Measurements from ENCODE around the gene TPBGL. TPM values are rescaled to one million over a fixed set of nuclear protein-coding genes. Genes with fewer than 3 reads are reported as not detected.

TPBGL gene
- total RNA-seq, 2 experiments from 2014 or later: 0.18 to 0.20 TPM

GRCh38 chr11:75286826-75287465 is 46.4 kb downstream of the TPBGL start:
- ChIA-PET POLR2A (interaction anchor here (1.0 kb wide), 1 partner anchor 85 kb away, joined by 3 read pairs; no protein-coding TSS in a partner anchor), CTCF (interaction anchor here (1.0 kb wide), 1 partner anchor 86 kb away, joined by 3 read pairs; no protein-coding TSS in a partner anchor)
- H3K27me3 Mint-ChIP-seq: no peaks in the 10 kb centered on the region
- no peak overlapping the region for H3K4me3 Mint-ChIP-seq
- no peaks in the 10 kb centered on the region for H3K9me3 Mint-ChIP-seq
- no peak for TF ChIP-seq CTCF (IDR thresholded peaks at IDR 0.05)
- H3K27ac Mint-ChIP-seq: no peak overlapping the region
- intact Hi-C loops (cut with micrococcal nuclease): no loop called here
- H3K4me1 Mint-ChIP-seq (ENCODE audit: low read depth): no peaks in the 10 kb centered on the region
- no peaks in the 10 kb centered on the region for H3K36me3 Mint-ChIP-seq (ENCODE audit: low read depth)
- ATAC-seq (no peak), DNase-seq (no peak)

GRCh38 chr11:75287579-75287978 is 47.0 kb downstream of the TPBGL start:
- no peaks in the 10 kb centered on the region for H3K27me3 Mint-ChIP-seq
- H3K9me3 Mint-ChIP-seq: no peaks in the 10 kb centered on the region
- TF ChIP-seq CTCF (IDR thresholded peaks at IDR 0.05): no peak
- ChIA-PET CTCF (interaction anchor here (1.0 kb wide), 1 partner anchor 85 kb away, joined by 3 read pairs; no protein-coding TSS in a partner anchor), POLR2A (interaction anchor here (1.0 to 1.4 kb wide), 2 partner anchors 84 to 85 kb away, joined by 3 read pairs; no protein-coding TSS in a partner anchor)
- ATAC-seq: no peak
- H3K4me1 Mint-ChIP-seq (ENCODE audit: low read depth): no peaks in the 10 kb centered on the region
- H3K36me3 Mint-ChIP-seq (ENCODE audit: low read depth): no peaks in the 10 kb centered on the region
- H3K27ac Mint-ChIP-seq: no peak overlapping the region
- no peak overlapping the region for H3K4me3 Mint-ChIP-seq
- intact Hi-C loops (cut with micrococcal nuclease): no loop called here
- DNase-seq: no peak

GRCh38 chr11:75289511-75289760 is 48.9 kb downstream of the TPBGL start:
- H3K27me3 Mint-ChIP-seq: no peaks in the 10 kb centered on the region
- POLR2A ChIA-PET: no interaction called here
- no peak for TF ChIP-seq CTCF (IDR thresholded peaks at IDR 0.05)
- DNase-seq (no peak), ATAC-seq (no peak)
- H3K9me3 Mint-ChIP-seq: no peaks in the 10 kb centered on the region
- peaks cover 8% of the 10 kb centered on the region for H3K4me1 Mint-ChIP-seq (ENCODE audit: low read depth)
- intact Hi-C loops (cut with micrococcal nuclease): no loop called here
- no peaks in the 10 kb centered on the region for H3K36me3 Mint-ChIP-seq (ENCODE audit: low read depth)
- no peak overlapping the region for H3K4me3 Mint-ChIP-seq
- H3K27ac Mint-ChIP-seq: no peak overlapping the region
- CTCF ChIA-PET: interaction anchor here (1.0 to 1.9 kb wide), 2 partner anchors 9 to 85 kb away, joined by 3 to 9 read pairs; no protein-coding TSS in a partner anchor

GRCh38 chr11:75289919-75290318 is 49.3 kb downstream of the TPBGL start:
- Mint-ChIP-seq H3K9me3 (no peaks in the 10 kb centered on the region), H3K36me3 (ENCODE audit: low read depth) (no peaks in the 10 kb centered on the region), H3K27me3 (no peaks in the 10 kb centered on the region), H3K4me1 (ENCODE audit: low read depth) (peaks cover 8% of the 10 kb centered on the region), H3K27ac (no peak overlapping the region), H3K4me3 (no peak overlapping the region)
- ChIA-PET CTCF (interaction anchor here (0.7 to 1.9 kb wide), 4 partner anchors 10 to 98 kb away, joined by 3 to 9 read pairs (median 4); no protein-coding TSS in a partner anchor), POLR2A (no interaction called here)
- intact Hi-C loops (cut with micrococcal nuclease): no loop called here
- DNase-seq (no peak), ATAC-seq (no peak)
- no peak for TF ChIP-seq CTCF (IDR thresholded peaks at IDR 0.05)

GRCh38 chr11:75291741-75292140 is 51.2 kb downstream of the TPBGL start:
- Mint-ChIP-seq H3K9me3 (no peaks in the 10 kb centered on the region), H3K4me1 (ENCODE audit: low read depth) (peaks cover 11% of the 10 kb centered on the region), H3K27ac (no peak overlapping the region), H3K27me3 (no peaks in the 10 kb centered on the region), H3K4me3 (no peak overlapping the region), H3K36me3 (ENCODE audit: low read depth) (peaks cover 2% of the 10 kb centered on the region)
- TF ChIP-seq CTCF (IDR thresholded peaks at IDR 0.05): no peak
- ChIA-PET POLR2A (interaction anchor here (0.6 kb wide), 1 partner anchor 31 kb away, joined by 3 read pairs; no protein-coding TSS in a partner anchor), CTCF (interaction anchor here (1.0 to 2.3 kb wide), 4 partner anchors 12 to 97 kb away, joined by 3 to 15 read pairs (median 4); no protein-coding TSS in a partner anchor)
- no peak for ATAC-seq
- no peak for DNase-seq
- intact Hi-C loops (cut with micrococcal nuclease): no loop called here

Measured in activated CD8-positive, alpha-beta T cell treated with anti-CD3 and anti-CD28 coated beads for 36 hours (primary cell).